Measurements from ENCODE around the gene PRKAB2.

DNA sequence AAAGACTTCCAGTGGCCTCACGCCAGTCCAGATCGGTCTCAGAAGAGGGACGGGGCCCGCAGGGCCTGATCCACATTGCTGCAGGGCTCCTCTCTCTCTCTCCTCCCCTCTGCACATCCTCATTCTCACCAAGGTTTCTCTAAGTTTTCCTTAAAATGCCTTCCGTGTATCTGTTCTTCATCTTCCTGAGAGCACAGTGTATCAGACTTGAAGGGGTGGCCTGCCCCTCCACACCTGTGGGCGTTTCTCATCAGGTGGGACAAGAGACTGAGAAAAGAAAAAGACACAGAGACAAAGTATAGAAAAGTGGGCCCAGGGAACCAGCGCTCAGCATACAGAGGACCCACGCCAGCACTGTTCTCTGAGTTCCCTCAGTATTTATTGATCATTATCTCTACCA, 66.4 kb downstream of the PRKAB2 start:
- TF ChIP-seq ZNF274 (IDR thresholded peaks at IDR 0.05; ENCODE audit: low read depth, low read length) (no peak), YY1 (IDR thresholded peaks at IDR 0.05; ENCODE audit: insufficient read depth, insufficient read length) (no peak), SUZ12 (IDR thresholded peaks at IDR 0.05; ENCODE audit: extremely low read depth, insufficient read depth, insufficient read length) (no peak)

Measured in NT2/D1 (cell line).